Prostate gland (tissue), 2 donors: Measurements from ENCODE around the gene PCBP4.

ENCODE experiments used
- CTCF ChIP-seq, 4 experiments: fragments of 200-600 bp in 2 of 4; fragments of 450-650 bp in 2 of 4; sonication (generic) in 2 of 4; IDR thresholded peaks; 1 replicate in 3 of 4; 2 replicates in 1 of 4; pipeline ENCODE4 v1.5.1; 2016 to 2019; ENCODE audit warnings: antibody characterized with exemption in 4 of 4, mild to moderate bottlenecking in 2 of 4, moderate library complexity in 2 of 4
- POLR2A ChIP-seq: fragments of 450-650 bp; IDR thresholded peaks from one replicate; pipeline ENCODE4 v1.6.1; 2016; ENCODE audit warnings: antibody characterized with exemption, mild to moderate bottlenecking
- POLR2AphosphoS5 ChIP-seq: sonication (generic); formaldehyde crosslinking; IDR thresholded peaks from one replicate; pipeline ENCODE4 v1.6.1; 2017; ENCODE audit warnings: antibody characterized with exemption

DNA sequence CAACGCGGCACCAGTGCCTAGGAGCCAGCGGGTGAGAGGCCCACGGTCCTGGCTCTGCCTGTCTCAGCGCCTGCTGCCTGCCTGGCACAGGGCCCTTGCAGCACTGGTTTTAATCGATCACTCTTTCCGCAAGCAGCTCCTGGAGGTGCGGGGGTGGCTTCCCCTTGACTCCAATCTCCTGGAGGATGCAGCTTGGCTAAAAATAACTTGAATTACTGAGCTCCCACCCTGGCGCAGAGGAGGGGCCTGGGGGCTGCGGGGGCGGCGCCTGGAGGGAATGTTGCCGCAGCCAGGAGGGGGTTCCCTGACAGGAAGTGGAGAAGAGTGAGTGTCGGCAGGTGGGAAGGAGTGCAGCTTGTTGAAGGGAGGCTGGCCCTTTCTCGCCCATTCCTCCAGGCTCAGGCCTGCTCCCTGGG lies 38.3 kb upstream of the PCBP4 start:
- TF ChIP-seq CTCF (IDR thresholded peaks at IDR 0.05) (no peak), POLR2AphosphoS5 (no peak), POLR2A (no peak)
